Epithelial cell of prostate (primary cell): ENCODE results near the gene TMIGD3.

Experiments used
- DNase-seq: peaks from one replicate; pipeline ENCODE4 v3.0.0-alpha.2; 2011; ENCODE audit warnings: low read depth, low spot score
- H3K27ac ChIP-seq: fragments of 450-650 bp; 2 replicates; pipeline ENCODE4 v1.5.1; 2017; ENCODE audit warnings: mild to moderate bottlenecking

TMIGD3 gene

DNA sequence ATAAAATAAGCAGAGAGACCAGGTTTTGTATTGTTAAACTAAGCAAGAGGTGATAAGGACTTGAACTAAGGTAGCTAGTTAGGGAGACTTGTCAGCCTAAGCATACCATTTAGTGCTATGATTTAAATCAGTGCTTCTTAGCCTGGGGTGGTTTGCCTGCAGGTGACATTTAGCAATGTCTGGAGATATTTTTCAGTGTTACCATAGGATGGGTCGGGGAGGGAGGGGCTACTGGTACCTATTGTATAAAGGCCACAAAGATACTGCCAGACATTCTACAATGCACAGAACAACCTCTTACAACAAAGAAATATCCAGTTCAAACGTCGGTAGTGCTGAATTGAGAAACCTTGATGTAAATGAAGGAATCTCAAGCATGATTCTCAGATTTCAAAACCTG lies 50.9 kb downstream of the TMIGD3 start:
- H3K27ac ChIP-seq = no peak overlapping the region
- no peak for DNase-seq

DNA sequence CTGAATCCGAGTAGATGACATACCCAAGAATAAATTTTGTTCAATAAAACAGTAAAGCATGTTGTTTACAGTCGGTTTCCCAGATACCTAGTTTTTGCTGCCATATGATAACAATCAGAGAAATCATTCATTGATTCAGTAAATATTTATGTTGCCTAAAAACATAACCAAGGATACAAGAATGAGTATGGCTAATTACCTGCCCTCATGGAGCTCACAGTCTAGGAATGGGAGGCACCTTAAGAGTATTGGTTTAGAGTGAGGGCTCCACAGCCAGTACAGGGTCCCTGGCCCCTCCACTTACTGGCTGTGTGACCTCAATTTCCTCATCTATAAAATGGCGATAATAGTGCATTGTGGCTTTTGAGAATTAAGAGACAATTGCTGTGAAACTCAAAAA lies 53.2 kb downstream of the TMIGD3 start:
- no peak for DNase-seq
- H3K27ac ChIP-seq = no peak overlapping the region

DNA sequence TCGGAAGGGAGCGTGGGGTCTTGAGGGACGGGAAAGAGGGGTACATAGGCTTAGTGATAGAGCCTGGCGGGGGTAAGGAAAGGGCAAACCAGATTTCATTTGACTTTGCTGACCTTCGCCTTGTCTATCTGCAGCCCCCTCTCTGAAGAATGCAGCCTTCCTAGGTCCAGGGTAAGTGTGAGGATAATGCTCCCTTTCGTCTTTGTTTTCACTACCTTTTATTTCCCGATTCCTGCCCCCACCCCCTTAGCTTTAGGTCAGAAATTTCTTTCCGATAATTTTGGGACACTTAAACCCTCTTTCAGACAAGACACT lies 53.8 kb downstream of the TMIGD3 start:
- peak overlapping the region; percentile 76 for H3K27ac ChIP-seq
- DNase-seq = no peak

DNA sequence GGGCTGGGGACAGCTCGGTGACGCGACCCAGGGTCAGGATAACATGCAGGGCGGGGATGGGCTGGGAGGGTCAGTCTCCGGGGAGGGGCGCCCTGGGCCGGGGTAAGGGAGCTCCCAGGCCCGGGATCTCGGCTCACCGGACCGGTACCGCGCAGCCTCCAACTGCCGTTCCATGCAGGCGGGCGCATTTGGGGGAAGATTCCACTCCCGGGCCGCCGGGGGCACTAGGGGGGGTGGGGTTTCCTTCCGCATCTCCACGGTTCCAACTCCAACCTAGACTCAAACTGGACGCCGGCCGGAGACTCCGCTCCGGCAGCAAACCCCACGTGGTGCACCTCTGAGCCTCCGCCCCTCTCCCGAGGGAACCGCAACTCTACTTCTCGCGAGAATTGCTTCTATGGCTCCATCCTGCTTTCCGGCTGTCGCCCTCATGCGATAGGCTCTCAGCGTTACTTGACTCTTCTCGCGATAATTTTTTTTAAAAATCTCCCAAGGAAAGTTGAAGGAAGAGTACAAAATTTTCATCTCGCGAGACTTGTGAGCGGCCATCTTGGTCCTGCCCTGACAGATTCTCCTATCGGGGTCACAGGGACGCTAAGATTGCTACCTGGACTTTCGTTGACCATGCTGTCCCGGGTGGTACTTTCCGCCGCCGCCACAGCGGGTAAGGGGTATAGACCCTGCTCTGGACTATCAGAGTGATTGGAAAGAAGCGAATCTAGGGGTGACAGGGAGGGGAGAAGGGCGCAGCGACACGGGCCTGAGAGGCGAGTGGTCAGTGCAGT lies 54.3 kb downstream of the TMIGD3 start, which contains the start of the genes ATP5PB and WDR77:
Gene ATP5PB, plus strand, starts transcription at position 547 of the 785 bp plus-strand sequence. Its CDS starts 78 bp downstream, at position 625.
Gene WDR77, minus strand, starts transcription at position 339 of the 785 bp plus-strand sequence. Its CDS starts 87 bp downstream, at position 252.
- peak within 1 kb of the TSS; percentile 76 for H3K27ac ChIP-seq
- peak; percentile 97 for DNase-seq

DNA sequence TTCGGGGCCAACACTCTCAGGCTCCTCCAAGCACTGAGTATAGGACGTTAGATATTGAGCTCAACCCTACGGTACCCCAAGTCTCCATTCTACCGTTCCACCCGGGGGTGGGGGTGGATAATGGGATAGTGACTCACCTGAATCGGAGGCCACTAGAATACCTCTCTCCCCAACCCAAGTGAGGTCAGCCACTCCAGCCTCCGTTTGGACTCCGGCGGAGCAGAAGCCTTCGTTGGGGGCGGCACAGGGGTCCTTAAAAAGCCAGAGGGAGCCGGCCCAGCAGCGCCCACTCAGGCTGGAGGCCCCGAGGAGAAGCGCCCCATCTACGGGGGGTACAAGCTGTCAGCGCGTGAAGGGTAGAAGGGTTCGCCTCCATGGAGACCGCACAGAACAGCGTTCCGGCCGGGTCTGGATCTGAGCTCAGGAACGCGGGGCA lies 54.9 kb downstream of the TMIGD3 start:
- peak overlapping the region; percentile 76 for H3K27ac ChIP-seq
- DNase-seq = no peak

DNA sequence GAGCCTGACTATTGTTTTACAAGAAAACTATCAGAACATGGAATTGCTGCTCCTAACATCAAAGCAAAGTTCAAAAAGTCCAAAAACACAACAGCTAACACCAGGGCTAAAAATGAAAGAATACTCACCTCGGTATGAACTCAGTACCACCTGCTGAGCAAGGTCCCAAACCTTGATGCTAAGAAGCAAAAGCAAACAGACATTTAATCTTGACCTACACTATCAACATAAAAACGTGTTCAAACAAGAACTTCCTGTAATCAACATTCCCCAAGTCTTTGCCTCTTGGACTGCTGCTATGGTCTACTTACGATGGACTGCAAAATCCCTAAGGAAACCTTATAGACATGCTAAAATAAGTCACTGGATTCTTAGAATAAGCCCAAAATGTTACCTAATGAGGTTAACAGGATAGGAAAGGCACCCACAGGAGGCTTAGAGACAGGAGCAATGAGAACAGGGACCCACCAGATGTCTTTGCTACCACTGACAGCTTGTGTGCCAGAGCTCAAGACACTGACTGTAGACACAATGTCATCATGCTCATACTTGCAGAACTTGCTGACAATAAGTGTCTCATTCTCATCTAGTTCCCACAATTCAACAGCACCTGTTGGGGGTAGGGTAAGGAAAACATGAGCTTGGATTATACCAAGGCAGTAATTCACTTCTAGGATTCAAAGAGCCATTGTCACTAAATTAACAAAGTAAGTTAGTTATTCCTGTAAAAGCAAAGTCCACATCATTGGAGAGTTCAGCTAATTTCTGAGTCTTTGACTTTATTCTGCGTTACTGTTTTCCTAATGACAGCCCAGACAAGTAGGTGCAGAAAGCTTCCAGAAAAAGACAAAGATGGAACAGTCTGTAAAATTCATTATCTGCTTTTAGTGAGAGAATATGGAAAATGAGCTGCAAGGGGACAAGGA lies 56.2 kb downstream of the TMIGD3 start:
- peak overlapping the region; percentile 76 for H3K27ac ChIP-seq
- no peak for DNase-seq

DNA sequence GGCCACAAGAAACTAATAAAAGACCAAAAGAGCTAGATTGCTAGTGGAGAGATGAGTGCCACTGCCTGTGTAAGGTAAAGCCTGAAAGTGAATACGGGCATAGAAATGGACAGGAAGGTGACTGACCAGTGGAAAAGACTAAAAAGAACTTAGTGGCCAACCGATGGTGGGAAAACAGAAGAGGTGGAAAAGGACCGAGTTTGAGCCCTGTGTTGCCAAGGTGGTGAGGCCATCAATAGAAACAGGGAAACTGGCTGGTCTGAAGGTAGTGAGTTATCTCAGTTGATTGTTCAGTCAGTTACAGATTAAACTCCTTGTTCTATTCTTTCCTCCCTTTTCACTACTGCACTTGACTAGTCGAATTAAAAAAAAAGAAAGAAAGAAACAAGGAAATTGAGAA lies 56.9 kb downstream of the TMIGD3 start:
- H3K27ac ChIP-seq = peak overlapping the region; percentile 76

DNA sequence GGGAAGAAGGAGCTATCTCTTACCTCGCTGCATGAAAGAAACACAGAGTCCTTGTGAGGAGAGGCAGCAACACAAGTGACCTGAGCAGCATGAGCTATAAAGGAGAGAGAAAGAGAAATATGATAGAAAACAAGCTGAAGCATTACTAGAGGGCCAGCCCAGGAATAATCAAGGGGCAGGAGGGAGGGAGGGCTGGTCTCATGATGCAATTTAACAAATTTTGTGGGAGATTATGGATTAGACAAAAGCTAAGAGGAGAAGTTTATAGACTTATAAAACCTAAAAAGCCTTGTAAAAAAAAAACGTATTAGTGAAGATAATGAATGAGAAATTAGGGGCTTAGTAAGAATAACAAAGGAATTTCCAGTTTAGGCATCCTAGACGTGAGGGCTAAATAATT lies 59.4 kb downstream of the TMIGD3 start:
- no peak for DNase-seq
- H3K27ac ChIP-seq = no peak overlapping the region

More for the DNA sequence above, 56.9 kb downstream of the TMIGD3 start:
- no peak for DNase-seq

DNA sequence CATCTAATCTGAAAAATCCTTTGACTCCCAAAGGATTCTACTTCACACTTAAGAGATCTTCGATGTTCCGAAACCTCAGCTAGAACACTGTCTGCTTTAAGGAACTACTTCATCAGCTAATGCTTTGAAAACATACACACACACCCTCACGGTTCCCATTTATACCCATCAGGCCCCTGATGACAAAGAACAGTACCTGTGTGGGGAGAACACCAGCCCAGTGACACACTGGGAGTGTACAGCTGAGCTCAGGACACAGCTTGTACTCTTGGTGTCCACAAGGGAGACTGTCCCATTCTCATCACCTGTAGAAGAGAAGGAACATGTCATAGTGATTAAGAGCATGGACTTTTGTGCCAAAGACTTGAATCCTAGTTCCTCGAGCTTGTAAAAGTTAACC lies 61.0 kb downstream of the TMIGD3 start:
- H3K27ac ChIP-seq = no peak overlapping the region
- no peak for DNase-seq

DNA sequence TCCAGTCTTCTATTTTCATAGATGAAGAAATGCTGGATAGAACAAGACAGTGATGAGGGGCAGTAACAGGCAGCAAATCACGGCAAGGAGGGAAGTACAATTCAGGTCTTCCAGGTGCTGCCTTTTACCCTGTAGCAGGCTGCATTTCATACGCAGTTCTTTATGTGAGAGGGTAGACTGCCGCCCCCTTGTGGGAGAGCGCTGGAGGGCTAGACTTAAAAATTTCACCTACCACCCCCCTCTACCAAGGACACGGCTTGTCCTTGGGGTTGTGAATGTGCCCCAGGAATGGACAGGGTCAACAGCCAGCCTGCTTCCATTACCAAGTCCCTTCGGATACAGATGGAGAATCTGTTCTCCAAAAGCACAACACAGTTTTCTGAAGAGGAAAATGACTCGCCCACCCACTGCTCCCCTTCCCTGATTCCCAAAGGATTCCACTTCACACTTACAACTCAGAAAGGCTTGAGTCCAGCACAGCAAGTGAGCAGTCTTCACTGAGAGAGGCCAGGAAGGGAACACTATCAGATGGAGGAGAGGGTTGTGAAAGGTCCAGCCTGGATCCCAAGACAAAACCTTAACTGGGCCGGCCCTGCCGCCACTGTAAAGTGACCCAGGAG lies 61.8 kb downstream of the TMIGD3 start:
- DNase-seq = no peak
- H3K27ac ChIP-seq = no peak overlapping the region

DNA sequence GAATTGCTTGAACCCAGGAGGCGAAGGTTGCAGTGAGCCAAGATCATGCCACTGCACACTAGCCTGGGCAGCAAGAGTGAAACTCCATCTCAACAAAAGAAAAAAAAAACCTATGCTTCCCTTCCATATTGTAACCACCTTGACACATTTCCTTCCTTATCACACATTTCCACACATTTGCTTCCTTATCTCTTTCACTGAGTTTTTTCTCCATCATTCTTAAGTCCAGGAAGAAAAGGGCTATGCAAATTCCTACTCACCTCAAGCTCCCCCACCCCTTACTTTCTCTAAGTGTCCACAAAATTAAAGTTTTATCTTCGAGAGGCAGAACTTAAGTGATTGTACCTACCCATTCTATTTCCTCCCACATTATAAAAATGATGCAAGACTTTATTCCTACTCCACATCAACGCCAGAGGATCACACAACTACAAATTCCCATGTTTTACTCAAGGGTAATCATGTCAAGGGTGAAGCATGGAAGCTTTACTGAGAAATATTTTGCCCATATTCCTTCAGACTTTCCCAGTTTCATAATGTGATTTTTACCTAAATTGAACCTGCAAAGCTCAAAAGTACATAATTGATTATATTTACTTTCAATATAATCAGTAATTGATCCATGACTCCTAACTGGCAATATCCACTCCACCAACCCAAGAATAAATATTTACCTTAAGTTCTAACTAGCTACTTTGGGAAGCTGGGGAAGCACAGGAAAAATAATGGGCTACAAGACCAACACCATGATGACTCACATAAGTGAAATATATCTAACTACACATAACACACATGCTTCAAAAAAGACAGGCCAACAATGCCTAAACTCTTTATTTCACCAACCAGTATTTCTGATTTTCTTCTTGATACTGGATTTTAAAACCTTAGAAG lies 63.7 kb downstream of the TMIGD3 start:
- no peak overlapping the region for H3K27ac ChIP-seq
- DNase-seq = no peak

DNA sequence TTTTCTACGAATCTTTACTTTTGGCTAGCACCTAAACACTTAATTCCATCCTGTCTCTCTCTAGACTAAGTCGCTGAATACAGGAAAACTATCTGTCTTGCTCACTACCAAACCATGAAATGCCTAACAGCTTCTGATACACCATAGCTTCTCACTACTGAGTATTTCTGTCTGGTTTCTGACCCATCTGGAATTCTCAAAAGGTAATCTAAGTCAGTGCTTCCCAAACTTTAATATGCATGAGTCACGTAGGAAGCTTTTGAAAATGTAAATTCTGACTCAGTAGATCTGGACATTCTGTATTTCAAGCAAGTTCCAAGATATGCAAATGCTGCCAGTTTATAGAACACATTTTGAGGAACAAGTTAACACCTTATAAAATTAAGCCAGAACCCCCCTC lies 66.7 kb downstream of the TMIGD3 start:
- no peak overlapping the region for H3K27ac ChIP-seq

More for the DNA sequence above, 66.7 kb downstream of the TMIGD3 start:
- no peak for DNase-seq
